Esophagus muscularis mucosa (tissue), 4 donors: ENCODE results near the gene WDR3. TPM values are rescaled to one million over a fixed set of nuclear protein-coding genes. Genes with fewer than 3 reads are reported as not detected.

Experiments
- DNase-seq: peaks from one replicate; pipeline ENCODE4 v3.0.0-alpha.2; 2017; ENCODE audit errors: extremely low spot score
- H3K27ac ChIP-seq, 4 donors: fragments of 200-600 bp; sonication (generic); replicated peaks in 1 of 4; 1 replicate in 3 of 4; 2 replicates in 1 of 4; pipeline ENCODE4 v1.5.1; 2016 to 2019; ENCODE audit warnings: mild to moderate bottlenecking in 1 of 4
- H3K27me3 ChIP-seq, 4 donors: fragments of 200-600 bp; sonication (generic); one replicate each; pipeline versions ENCODE4 v1.5.1 to v1.6.0; 2016 to 2019
- H3K36me3 ChIP-seq, 4 donors: fragments of 200-600 bp; sonication (generic); one replicate each; pipeline ENCODE4 v1.5.1; 2016 to 2019
- H3K4me1 ChIP-seq, 4 donors: fragments of 200-600 bp; sonication (generic); one replicate each; pipeline ENCODE4 v1.5.1; 2016 to 2019
- H3K4me3 ChIP-seq, 4 donors: fragments of 200-600 bp; sonication (generic); 1 replicate in 2 of 4; 2 replicates in 2 of 4; pipeline ENCODE4 v1.5.1; 2016 to 2019; ENCODE audit warnings: mild to moderate bottlenecking in 4 of 4, moderate library complexity in 1 of 4
- H3K9me3 ChIP-seq, 4 donors: fragments of 200-600 bp; sonication (generic); 1 replicate in 3 of 4; 2 replicates in 1 of 4; pipeline ENCODE4 v1.5.1; 2016 to 2019
- CTCF ChIP-seq, 3 experiments: fragments of 200-600 bp in 2 of 3; fragments of 450-650 bp in 1 of 3; sonication (generic) in 2 of 3; IDR thresholded peaks; one replicate each; pipeline ENCODE4 v1.5.1; 2017 to 2019; ENCODE audit warnings: antibody characterized with exemption in 3 of 3, mild to moderate bottlenecking in 2 of 3, moderate library complexity in 1 of 3
- EP300 ChIP-seq: sonication (generic); formaldehyde crosslinking; IDR thresholded peaks from one replicate; pipeline ENCODE4 v1.6.1; 2017; ENCODE audit warnings: antibody characterized with exemption
- POLR2A ChIP-seq: fragments of 450-650 bp; IDR thresholded peaks from one replicate; pipeline ENCODE4 v1.6.1; 2017; ENCODE audit warnings: antibody characterized with exemption, moderate library complexity, mild to moderate bottlenecking, low read depth
- POLR2AphosphoS5 ChIP-seq, 2 donors: sonication (generic); formaldehyde crosslinking; IDR thresholded peaks; one replicate each; pipeline ENCODE4 v1.6.1; 2017; ENCODE audit warnings: antibody characterized with exemption in 2 of 2
- WGBS: methylation state at CpG from one replicate; pipeline ENCODE4 v1.1.5; 2018; 5-methylcytosine and 5-hydroxymethylcytosine counted together
- intact Hi-C: fragments of 100-400 bp; cut with DNase I; formaldehyde crosslinking; loops from one replicate; pipeline ENCODE4 v1.15.1; 2023
- total RNA-seq, 4 donors: library from RNA; depleted of rRNA; stranded (reverse); fragments of >200 nt; gene quantifications; one replicate each; pipeline versions ENCODE4 v1.1.0 to v1.2.1, GENCODE V29; 2016

The WDR3 gene
- total RNA-seq, 4 donors from 2014 or later, result 6.2 to 12.4 (median 9.1) TPM

GRCh38 chr1:118013336-118013735 lies 83.8 kb downstream of the WDR3 start:
- WGBS, result 86% methylated on average over 6 of the region's 6 CpGs
- H3K9me3 ChIP-seq, result no peaks in the 10 kb centered on the region
- H3K27me3 ChIP-seq, result no peaks in the 10 kb centered on the region
- H3K4me1 ChIP-seq, result no peaks in the 10 kb centered on the region
- DNase-seq, result no peak
- intact Hi-C loops, result no loop called here
- TF ChIP-seq POLR2AphosphoS5 (IDR thresholded peaks at IDR 0.05) (no peak), POLR2A (no peak), EP300 (no peak), CTCF (IDR thresholded peaks at IDR 0.05) (no peak)
- H3K27ac ChIP-seq, result no peak overlapping the region
- no peaks in the 10 kb centered on the region for H3K36me3 ChIP-seq
- no peak overlapping the region for H3K4me3 ChIP-seq

- no peak for TF ChIP-seq EP300
- no peak for TF ChIP-seq POLR2AphosphoS5 (IDR thresholded peaks at IDR 0.05)
- TF ChIP-seq CTCF (IDR thresholded peaks at IDR 0.05), result no peak
- no peak for TF ChIP-seq POLR2A
- H3K27ac ChIP-seq, result no peak overlapping the region
- no peaks in the 10 kb centered on the region for H3K27me3 ChIP-seq
- no peak overlapping the region for H3K4me3 ChIP-seq
- no peaks in the 10 kb centered on the region for H3K36me3 ChIP-seq
- DNase-seq, result no peak
- H3K9me3 ChIP-seq, result no peaks in the 10 kb centered on the region
- intact Hi-C loops, result no loop called here
- no peaks in the 10 kb centered on the region for H3K4me1 ChIP-seq
Measured at GRCh38 chr1:118013938-118014337, 84.4 kb downstream of the WDR3 start.

Other genes with a start within 250 kb of the WDR3 start
- 10 to 100 TPM; 25.3 to 30.0 (median 26.8) TPM for gene GDAP2, start 118 bp upstream of the WDR3 start, total RNA-seq